ENCODE results near the gene LZTR1.

Gene LZTR1

DNA sequence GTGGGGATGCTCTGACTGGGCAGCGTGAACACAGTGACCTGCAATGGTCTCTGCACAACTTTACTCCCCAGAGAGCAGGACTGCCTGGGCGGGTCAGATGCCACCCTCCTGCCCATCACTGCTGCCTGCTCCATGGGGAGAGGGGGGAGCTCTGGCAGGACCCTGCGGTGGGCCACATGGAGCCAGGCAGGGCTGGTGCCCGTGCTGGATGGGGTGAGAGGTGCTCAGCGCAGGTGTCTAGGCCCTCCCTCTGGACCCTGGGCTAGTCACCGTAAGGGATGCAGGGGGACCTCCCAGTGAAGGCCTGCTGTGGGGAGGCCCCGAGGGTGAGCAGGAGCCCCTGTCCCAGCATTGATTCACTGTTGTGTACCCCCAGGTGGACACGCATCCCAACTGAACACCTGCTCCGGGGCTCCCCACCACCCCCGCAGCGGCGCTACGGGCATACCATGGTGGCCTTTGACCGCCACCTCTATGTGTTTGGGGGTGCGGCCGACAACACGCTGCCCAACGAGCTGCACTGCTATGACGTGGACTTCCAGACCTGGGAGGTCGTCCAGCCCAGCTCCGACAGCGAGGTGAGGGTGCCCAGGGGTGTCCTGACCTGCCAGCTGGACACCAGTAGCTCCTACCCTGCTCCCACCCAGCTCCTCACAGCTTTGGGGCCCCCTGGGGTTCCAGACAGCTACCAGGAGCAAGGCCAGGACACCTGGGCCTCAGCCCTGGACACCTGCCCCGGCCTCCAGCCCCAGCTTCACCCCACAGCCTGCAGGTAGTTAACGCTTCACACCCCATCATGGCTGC lies 9.4 kb downstream of the LZTR1 start:
- TF ChIP-seq, protein P1, sequence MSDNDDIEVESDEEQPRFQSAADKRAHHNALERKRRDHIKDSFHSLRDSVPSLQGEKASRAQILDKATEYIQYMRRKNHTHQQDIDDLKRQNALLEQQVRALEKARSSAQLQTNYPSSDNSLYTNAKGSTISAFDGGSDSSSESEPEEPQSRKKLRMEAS (IDR thresholded peaks at IDR 0.05; ENCODE audit: low read depth, low read length), result no peak
- TF ChIP-seq POLR2A (IDR thresholded peaks at IDR 0.05; ENCODE audit: extremely low read depth, insufficient read length) (no peak), MYC (IDR thresholded peaks at IDR 0.05; ENCODE audit: low read depth, low read length) (no peak)
- TF ChIP-seq, protein P2, sequence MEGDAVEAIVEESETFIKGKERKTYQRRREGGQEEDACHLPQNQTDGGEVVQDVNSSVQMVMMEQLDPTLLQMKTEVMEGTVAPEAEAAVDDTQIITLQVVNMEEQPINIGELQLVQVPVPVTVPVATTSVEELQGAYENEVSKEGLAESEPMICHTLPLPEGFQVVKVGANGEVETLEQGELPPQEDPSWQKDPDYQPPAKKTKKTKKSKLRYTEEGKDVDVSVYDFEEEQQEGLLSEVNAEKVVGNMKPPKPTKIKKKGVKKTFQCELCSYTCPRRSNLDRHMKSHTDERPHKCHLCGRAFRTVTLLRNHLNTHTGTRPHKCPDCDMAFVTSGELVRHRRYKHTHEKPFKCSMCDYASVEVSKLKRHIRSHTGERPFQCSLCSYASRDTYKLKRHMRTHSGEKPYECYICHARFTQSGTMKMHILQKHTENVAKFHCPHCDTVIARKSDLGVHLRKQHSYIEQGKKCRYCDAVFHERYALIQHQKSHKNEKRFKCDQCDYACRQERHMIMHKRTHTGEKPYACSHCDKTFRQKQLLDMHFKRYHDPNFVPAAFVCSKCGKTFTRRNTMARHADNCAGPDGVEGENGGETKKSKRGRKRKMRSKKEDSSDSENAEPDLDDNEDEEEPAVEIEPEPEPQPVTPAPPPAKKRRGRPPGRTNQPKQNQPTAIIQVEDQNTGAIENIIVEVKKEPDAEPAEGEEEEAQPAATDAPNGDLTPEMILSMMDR (IDR thresholded peaks at IDR 0.05; ENCODE audit: low read depth, low read length), result no peak
- no peak overlapping the region for H3K4me3 ChIP-seq (ENCODE audit: low read depth, low read length)
- no peak for DNase-seq (ENCODE audit: low read depth)

DNA sequence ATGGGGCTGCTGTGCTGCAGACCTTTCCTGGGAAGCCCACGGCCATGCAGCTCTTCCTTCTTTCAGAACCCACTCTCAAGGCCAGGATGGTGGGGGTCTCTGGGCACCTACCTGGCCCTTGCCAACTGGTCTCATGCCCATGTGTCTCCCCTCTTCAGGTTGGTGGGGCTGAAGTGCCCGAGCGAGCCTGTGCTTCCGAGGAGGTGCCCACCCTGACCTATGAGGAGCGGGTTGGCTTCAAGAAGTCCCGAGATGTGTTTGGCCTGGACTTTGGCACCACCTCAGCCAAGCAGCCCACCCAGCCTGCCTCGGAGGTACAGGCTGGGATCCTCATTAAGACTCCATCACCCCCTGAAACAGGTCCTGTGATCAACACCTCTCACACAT lies 10.0 kb downstream of the LZTR1 start:
- no peak for DNase-seq (ENCODE audit: low read depth)
- TF ChIP-seq, protein P1 (IDR thresholded peaks at IDR 0.05; ENCODE audit: low read depth, low read length), result no peak
- no peak for TF ChIP-seq MYC (IDR thresholded peaks at IDR 0.05; ENCODE audit: low read depth, low read length)
- TF ChIP-seq, protein P2 (IDR thresholded peaks at IDR 0.05; ENCODE audit: low read depth, low read length), result no peak
- TF ChIP-seq POLR2A (IDR thresholded peaks at IDR 0.05; ENCODE audit: extremely low read depth, insufficient read length), result no peak
- no peak overlapping the region for H3K4me3 ChIP-seq (ENCODE audit: low read depth, low read length)

DNA sequence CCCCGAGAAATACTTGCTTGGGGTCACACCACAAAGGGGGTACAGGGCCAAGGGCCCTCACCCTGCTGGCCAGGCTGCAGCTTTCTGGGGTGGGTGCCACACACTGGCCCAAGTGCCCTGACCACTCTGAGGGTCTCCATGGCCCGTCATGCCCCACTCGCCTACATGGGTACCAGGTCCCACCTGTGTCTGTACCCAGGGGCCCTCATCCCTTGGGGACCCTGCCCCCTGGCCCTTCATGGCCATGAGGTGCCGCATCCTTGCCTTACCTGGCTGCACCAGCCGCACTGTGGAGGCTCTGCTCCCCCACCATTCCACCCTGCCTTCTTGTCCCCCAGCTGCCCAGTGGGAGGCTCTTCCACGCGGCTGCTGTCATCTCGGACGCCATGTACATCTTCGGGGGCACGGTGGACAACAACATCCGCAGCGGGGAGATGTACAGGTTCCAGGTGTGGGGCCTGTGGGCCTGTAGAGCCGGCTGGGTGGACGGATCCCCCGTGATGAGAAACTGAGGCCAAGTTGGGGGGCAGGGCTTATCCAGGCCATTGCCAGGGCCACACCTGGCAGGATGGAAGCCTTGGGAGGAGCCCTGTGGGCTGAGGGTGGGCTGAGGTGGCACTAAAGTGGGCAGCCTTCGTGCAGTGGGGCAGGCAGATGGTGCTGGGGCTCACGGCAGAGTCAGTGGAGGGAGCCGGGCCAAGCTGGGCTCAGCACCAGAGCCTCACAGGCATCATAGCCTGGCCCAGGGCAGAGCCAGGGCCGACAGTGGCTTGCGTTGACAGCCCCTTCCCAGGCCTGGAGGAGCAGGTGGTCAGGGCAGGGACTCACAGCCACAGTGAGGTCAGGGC lies 10.6 kb downstream of the LZTR1 start:
- DNase-seq (ENCODE audit: low read depth), result no peak
- TF ChIP-seq MYC (IDR thresholded peaks at IDR 0.05; ENCODE audit: low read depth, low read length) (no peak), POLR2A (IDR thresholded peaks at IDR 0.05; ENCODE audit: extremely low read depth, insufficient read length) (no peak)
- TF ChIP-seq, protein P2 (IDR thresholded peaks at IDR 0.05; ENCODE audit: low read depth, low read length), result no peak
- TF ChIP-seq, protein P1 (IDR thresholded peaks at IDR 0.05; ENCODE audit: low read depth, low read length), result no peak
- no peak overlapping the region for H3K4me3 ChIP-seq (ENCODE audit: low read depth, low read length)

DNA sequence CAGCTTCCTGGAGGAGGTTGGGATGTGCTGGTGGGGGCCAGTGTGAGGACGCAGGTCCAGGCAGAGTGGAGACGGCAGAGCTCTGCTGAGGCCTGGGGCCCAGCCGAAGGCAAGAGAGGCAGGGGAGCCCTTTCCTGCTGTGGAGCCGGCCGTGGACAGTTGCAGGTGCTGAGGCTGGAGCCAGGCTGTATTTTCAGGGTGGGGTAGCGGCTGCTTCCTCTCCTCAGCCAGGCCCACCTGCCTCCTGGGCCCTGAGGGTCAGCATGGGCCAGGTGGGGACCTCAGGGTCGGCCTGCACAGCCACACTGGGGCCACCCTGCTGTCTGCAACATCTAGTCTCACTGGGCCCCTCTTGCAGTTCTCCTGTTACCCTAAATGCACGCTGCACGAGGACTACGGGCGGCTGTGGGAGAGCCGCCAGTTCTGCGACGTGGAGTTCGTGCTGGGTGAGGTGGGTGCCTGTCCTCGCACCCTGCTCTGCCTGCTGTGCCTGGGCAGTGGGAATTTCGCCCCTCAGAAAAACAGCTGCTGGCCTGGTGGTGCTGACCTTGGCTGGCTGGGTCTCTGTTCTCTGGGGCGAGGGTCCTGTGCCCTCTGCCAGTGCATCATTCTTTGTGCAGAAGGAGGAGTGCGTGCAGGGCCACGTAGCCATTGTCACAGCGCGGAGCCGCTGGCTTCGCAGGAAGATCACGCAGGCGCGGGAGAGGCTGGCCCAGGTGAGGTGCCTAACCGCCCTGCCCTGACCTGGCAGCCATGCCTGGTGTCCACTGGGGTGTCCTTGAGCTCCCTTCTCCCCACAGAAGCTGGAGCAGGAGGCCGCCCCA lies 11.4 kb downstream of the LZTR1 start:
- no peak for TF ChIP-seq MYC (IDR thresholded peaks at IDR 0.05; ENCODE audit: low read depth, low read length)
- TF ChIP-seq, protein P1 (IDR thresholded peaks at IDR 0.05; ENCODE audit: low read depth, low read length), result no peak
- TF ChIP-seq, protein P2 (IDR thresholded peaks at IDR 0.05; ENCODE audit: low read depth, low read length), result no peak
- TF ChIP-seq POLR2A (IDR thresholded peaks at IDR 0.05; ENCODE audit: extremely low read depth, insufficient read length), result no peak
- H3K4me3 ChIP-seq (ENCODE audit: low read depth, low read length), result no peak overlapping the region
- no peak for DNase-seq (ENCODE audit: low read depth)

DNA sequence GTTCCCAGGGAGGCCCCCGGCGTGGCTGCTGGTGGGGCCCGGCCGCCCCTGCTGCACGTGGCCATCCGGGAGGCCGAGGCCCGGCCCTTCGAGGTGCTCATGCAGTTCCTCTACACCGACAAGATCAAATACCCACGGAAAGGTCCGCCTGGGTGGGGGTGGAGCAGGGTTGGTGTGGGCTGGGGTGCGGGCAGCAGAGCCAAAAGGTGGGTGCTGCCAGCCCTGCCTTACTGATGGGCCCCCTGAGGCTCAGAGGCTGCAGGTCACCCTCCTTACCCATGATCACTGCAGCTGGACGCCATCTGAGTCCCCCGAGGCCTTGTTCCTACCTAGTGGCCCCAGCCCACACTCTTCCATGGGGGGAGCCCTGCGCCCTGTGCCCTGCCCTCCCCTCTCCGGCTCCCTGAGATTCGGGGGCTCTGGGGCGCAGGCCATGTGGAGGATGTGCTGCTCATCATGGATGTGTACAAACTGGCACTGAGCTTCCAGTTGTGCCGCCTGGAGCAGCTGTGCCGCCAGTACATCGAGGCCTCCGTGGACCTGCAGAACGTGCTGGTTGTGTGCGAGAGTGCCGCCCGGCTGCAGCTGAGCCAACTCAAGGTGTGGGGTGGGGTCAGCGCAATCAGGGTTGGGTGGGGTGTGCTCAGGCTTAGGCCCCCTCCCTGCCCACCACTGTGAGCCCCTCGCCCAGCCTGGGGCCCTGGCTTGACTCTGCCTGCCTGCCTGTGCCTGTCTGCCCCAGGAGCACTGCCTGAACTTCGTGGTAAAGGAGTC lies 12.2 kb downstream of the LZTR1 start:
- no peak overlapping the region for H3K4me3 ChIP-seq (ENCODE audit: low read depth, low read length)
- TF ChIP-seq, protein P2 (IDR thresholded peaks at IDR 0.05; ENCODE audit: low read depth, low read length), result no peak
- TF ChIP-seq, protein P1 (IDR thresholded peaks at IDR 0.05; ENCODE audit: low read depth, low read length), result no peak
- TF ChIP-seq MYC (IDR thresholded peaks at IDR 0.05; ENCODE audit: low read depth, low read length), result no peak
- TF ChIP-seq POLR2A (IDR thresholded peaks at IDR 0.05; ENCODE audit: extremely low read depth, insufficient read length), result no peak
- no peak for DNase-seq (ENCODE audit: low read depth)

Data from NB4 (cell line).